Epithelial cell of proximal tubule (primary cell): ENCODE results near the gene TNFRSF19. TPM values are rescaled to one million over a fixed set of nuclear protein-coding genes. Genes with fewer than 3 reads are reported as not detected.
"Not testable (repeated sequence)": the region's sequence is repeated elsewhere in the genome, so short reads cannot be mapped to it uniquely, and the experiment has no call there.

Experiments
- DNase-seq: peaks from one replicate; pipeline ENCODE4 v3.0.0-alpha.2; 2011; ENCODE audit warnings: low read depth
- H3K4me3 ChIP-seq: 2 replicates; pipeline ENCODE4 v1.5.1; 2011; ENCODE audit warnings: low read depth, mild to moderate bottlenecking, low read length
- total RNA-seq: library from RNA; depleted of rRNA; stranded (reverse); fragments of >200 nt; gene quantifications from 2 replicates; pipeline ENCODE4 v1.2.3, GENCODE V29; 2015
- TF ChIP-seq, protein P1 (sequence below): conservative IDR thresholded peaks from 2 replicates; pipeline ENCODE4 v1.5.1; 2012; ENCODE audit warnings: low read depth, mild to moderate bottlenecking, low read length

TNFRSF19 gene
- total RNA-seq, 1 donor from 2014 or later = 8.4 TPM

DNA sequence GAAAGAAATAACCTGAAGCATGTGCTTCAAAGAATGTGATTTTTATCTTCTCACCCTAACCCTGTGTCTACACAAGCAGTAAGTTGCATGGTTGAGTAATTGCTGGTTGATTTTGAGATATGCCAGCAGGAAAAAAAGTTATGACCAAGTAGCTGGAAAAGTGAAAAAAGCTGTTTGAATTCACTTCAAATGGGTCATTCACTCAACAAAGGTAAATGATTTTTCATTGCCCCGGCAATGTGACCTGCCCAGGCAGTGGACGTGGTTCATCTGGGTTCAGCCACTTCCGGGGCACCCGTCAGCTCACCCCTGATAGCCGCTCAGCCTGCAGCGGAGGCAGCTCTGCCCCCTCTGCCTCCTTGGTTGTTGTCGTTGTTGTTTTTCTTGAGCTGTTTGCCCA, 18.5 kb downstream of the TNFRSF19 start:
- TF ChIP-seq, protein P1, sequence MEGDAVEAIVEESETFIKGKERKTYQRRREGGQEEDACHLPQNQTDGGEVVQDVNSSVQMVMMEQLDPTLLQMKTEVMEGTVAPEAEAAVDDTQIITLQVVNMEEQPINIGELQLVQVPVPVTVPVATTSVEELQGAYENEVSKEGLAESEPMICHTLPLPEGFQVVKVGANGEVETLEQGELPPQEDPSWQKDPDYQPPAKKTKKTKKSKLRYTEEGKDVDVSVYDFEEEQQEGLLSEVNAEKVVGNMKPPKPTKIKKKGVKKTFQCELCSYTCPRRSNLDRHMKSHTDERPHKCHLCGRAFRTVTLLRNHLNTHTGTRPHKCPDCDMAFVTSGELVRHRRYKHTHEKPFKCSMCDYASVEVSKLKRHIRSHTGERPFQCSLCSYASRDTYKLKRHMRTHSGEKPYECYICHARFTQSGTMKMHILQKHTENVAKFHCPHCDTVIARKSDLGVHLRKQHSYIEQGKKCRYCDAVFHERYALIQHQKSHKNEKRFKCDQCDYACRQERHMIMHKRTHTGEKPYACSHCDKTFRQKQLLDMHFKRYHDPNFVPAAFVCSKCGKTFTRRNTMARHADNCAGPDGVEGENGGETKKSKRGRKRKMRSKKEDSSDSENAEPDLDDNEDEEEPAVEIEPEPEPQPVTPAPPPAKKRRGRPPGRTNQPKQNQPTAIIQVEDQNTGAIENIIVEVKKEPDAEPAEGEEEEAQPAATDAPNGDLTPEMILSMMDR = no peak
- DNase-seq = no peak
- peak overlapping the region; percentile 41 for H3K4me3 ChIP-seq

DNA sequence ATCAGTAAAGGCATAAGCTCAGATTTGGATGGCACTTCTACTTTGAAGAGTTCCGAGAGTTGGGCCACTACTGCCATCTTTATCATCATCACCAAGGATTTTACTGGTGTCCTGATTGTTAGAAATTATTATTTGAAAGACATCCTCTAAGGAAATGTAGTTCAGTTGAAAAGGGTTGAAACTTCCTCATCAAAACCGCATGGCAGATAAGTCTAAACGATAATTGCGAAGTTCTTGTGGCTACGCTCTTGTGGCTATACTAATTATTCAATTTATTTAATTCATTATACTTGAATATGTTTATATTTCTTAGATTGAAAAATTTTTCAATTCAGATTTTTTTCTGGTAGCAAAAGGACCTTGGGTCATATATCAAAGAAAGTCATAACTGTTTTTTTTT, 22.4 kb downstream of the TNFRSF19 start:
- H3K4me3 ChIP-seq = no peak overlapping the region
- TF ChIP-seq, protein P1 = no peak
- no peak for DNase-seq

DNA sequence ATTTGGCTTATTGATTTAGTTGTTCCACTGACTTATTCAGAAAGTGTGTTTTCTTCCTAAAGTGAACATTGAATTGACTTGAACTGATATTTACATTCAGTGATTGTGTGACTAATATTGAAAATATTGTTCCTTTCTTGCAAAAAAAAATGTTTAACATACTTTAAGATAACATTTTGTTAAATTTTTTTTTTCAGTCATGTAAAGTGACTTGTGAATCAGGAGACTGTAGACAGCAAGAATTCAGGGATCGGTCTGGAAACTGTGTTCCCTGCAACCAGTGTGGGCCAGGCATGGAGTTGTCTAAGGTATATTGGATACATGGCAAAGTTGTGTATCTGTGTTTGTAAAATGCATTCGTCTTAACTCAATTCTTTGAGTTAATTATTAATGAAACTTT, 22.9 kb downstream of the TNFRSF19 start:
- TF ChIP-seq, protein P1 = no peak
- DNase-seq = no peak
- no peak overlapping the region for H3K4me3 ChIP-seq

DNA sequence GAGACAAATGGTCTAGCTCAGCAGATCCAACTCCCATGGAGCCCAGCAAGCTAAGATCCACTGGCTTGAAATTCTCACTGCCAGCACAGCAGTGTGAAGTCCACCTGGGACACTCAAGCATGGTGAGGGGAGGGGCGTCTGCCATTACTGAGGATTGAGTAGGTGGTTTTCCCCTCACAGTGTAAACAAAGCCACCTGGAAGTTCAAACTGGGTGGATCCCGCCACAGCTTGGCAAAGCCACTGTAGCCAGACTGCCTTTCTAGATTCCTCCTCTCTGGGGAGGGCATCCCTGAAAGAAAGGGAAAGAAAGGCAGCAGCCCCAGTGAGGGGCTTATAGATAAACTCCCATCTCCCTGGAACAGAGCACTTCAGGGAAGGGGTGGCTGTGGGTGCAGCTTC, 24.1 kb downstream of the TNFRSF19 start:
- not testable (repeated sequence) for H3K4me3 ChIP-seq, DNase-seq

DNA sequence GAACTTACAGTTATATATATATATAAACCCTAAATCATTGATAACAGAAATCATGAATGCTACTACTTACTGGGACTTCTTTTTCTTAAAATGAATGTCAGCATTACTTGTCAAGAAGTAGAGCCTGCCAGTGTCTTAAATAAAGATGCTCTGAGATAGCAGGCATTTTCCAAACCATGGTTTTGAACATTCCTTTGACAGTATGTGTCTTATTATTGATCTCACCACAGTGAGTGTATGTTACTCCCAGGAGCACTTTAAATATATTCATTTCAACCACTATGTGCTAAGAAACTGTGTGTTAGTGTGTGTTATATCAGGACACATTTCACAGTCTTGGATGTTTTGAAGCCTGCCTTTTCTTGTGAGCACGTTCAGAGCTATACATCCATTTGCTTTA, 28.2 kb downstream of the TNFRSF19 start:
- no peak overlapping the region for H3K4me3 ChIP-seq
- TF ChIP-seq, protein P1 = no peak
- DNase-seq = no peak

DNA sequence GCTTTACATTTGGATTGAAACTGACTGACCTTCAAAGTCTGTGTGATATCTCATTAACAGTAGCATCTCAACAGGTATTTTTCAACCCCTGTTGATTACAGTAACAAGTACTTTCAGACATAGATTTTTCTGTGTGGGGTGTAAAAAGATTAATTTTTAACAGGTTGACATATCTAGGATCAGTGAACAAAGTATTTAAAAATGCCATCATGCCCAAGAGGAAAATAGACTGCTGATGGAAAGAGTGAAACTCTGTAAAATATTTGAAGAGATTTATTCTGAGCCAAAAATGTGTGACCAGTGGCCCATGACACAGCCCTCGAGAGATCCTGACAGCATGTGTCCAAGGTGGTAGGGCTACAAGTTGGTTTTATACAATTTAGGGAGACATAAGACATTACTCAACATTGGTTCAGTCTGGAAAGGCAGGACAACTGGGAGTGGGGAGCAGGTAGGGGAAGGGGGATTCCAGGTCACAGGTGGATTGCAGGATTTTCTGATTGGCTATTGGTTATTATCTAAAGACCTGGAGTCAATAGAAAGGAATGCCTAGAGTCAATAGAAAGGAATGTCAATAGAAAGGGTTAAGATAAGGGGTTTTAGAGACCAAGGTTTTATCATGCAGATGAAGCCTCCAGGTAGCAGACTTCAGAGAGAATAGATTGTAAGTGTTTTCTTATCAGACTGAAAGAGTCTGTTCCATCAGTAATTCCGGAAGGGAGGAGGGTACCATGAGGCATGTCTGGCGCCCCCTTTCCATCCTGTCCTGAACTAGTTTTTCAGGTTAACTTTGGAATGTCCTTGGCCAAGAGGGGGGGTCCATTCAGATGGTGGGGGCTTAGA, 29.1 kb downstream of the TNFRSF19 start:
- TF ChIP-seq, protein P1 = peak; percentile 16
- no peak overlapping the region for H3K4me3 ChIP-seq
- DNase-seq = peak; percentile 50

DNA sequence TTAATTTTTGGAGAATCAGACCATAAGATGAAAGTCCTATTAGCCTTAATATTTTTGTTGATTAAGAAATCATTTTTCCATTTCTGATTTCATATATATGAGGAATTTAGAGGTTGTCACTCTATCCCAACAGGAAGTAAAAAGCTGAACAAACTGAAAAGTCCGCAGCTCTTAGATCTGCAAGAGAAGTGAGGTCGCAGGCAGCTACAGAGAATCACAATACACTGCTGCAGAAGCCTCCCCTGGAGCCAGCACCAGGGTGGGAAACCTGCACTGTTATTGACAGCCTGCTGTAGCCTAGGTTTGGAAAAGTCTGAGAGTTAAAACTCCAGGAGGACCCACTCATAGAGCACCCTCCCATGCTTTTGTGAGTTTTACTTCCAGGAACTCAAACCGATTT, 29.9 kb downstream of the TNFRSF19 start:
- H3K4me3 ChIP-seq = no peak overlapping the region
- no peak for DNase-seq
- TF ChIP-seq, protein P1 = no peak
